ENCODE data around the gene IER5L.

- TF ChIP-seq CTCF (IDR thresholded peaks at IDR 0.05 in 4 of 5, conservative IDR thresholded peaks at IDR 0.05 in 1 of 5) = no peak
- TF ChIP-seq POLR2A (IDR thresholded peaks at IDR 0.05) = peak; percentile 49 to 58
Measured at GRCh38 chr9:129202613-129203555, 24.8 kb upstream of the IER5L start.

Data from gastrocnemius medialis (tissue), 4 donors.